CD4-positive, CD25-positive, alpha-beta regulatory T cell (primary cell): ENCODE measurements around the gene GATA3. TPM values are rescaled to one million over a fixed set of nuclear protein-coding genes. Genes with fewer than 3 reads are reported as not detected.

Source experiments
- ATAC-seq, 2 donors: fragments of 150-1000 bp; cut with Tn5 transposase; one replicate each; pipeline ENCODE4 v1.10.0; 2021; ENCODE audit warnings: low read depth in 2 of 2, moderate number of reproducible peaks in 2 of 2, moderate library complexity in 1 of 2
- DNase-seq, 3 donors: peaks; one replicate each; pipeline versions ENCODE4 v3.0.0 to v3.0.0-alpha.2; 2012 to 2022; ENCODE audit warnings: mixed read lengths in 1 of 3
- H3K27ac ChIP-seq: one replicate; pipeline ENCODE4 v1.7.0; 2013; ENCODE audit warnings: mild to moderate bottlenecking, low read length; ENCODE audit not compliant: insufficient read depth, poor library complexity, severe bottlenecking
- H3K27me3 ChIP-seq: one replicate; pipeline ENCODE4 v1.7.0; 2013; ENCODE audit warnings: low read length; ENCODE audit not compliant: control insufficient read depth, insufficient read depth
- H3K36me3 ChIP-seq: one replicate; pipeline ENCODE4 v1.7.0; 2013; ENCODE audit warnings: mild to moderate bottlenecking, low read length, moderate library complexity; ENCODE audit not compliant: control insufficient read depth, insufficient read depth
- H3K4me1 ChIP-seq: 2 replicates; pipeline ENCODE4 v1.7.0; 2013; ENCODE audit warnings: mild to moderate bottlenecking, low read length; ENCODE audit not compliant: insufficient read depth, control insufficient read depth, poor library complexity, severe bottlenecking
- H3K4me3 ChIP-seq: one replicate; pipeline ENCODE4 v1.7.0; 2013; ENCODE audit warnings: low read depth, mild to moderate bottlenecking, low read length, moderate library complexity
- H3K9me3 ChIP-seq, 2 experiments: 1 replicate in 1 of 2; 2 replicates in 1 of 2; pipeline ENCODE4 v1.7.0; 2013; ENCODE audit warnings: low read length in 2 of 2, mild to moderate bottlenecking in 1 of 2, moderate library complexity in 1 of 2; ENCODE audit not compliant: control insufficient read depth in 2 of 2
- H3K27ac Mint-ChIP-seq, 3 donors: one replicate each; pipeline ENCODE4 v1.8.0; 2020 to 2022; ENCODE audit warnings: mild to moderate bottlenecking in 3 of 3, mixed read lengths in 3 of 3, moderate library complexity in 2 of 3
- H3K27me3 Mint-ChIP-seq: one replicate; pipeline ENCODE4 v1.8.0; 2022; ENCODE audit warnings: mild to moderate bottlenecking, mixed read lengths
- H3K36me3 Mint-ChIP-seq: one replicate; pipeline ENCODE4 v1.8.0; 2020; ENCODE audit warnings: mixed read lengths
- H3K4me1 Mint-ChIP-seq, 4 donors: one replicate each; pipeline ENCODE4 v1.8.0; 2020 to 2022; ENCODE audit warnings: mixed read lengths in 4 of 4, mild to moderate bottlenecking in 1 of 4
- H3K4me3 Mint-ChIP-seq, 4 donors: one replicate each; pipeline ENCODE4 v1.8.0; 2020 to 2022; ENCODE audit warnings: mild to moderate bottlenecking in 4 of 4, mixed read lengths in 4 of 4, moderate library complexity in 3 of 4
- H3K9me3 Mint-ChIP-seq, 7 donors: one replicate each; pipeline ENCODE4 v1.8.0; 2020 to 2022; ENCODE audit warnings: mixed read lengths in 7 of 7, mild to moderate bottlenecking in 3 of 7, moderate library complexity in 2 of 7
- polyA plus RNA-seq, 4 donors: library from polyadenylated mRNA; unstranded; fragments of 300-500 nt; fragmentation: Illumina TruSeq; gene quantifications; one replicate each; pipeline ENCODE4 v1.2.3, GENCODE V29; 2021
- total RNA-seq: library from RNA; stranded (reverse); gene quantifications from one replicate; pipeline ENCODE4 v1.2.3, GENCODE V29; 2022

The GATA3 gene
- total and polyA plus RNA-seq, 5 donors from 2014 or later = 32.9 to 182 (median 47.3) TPM

DNA sequence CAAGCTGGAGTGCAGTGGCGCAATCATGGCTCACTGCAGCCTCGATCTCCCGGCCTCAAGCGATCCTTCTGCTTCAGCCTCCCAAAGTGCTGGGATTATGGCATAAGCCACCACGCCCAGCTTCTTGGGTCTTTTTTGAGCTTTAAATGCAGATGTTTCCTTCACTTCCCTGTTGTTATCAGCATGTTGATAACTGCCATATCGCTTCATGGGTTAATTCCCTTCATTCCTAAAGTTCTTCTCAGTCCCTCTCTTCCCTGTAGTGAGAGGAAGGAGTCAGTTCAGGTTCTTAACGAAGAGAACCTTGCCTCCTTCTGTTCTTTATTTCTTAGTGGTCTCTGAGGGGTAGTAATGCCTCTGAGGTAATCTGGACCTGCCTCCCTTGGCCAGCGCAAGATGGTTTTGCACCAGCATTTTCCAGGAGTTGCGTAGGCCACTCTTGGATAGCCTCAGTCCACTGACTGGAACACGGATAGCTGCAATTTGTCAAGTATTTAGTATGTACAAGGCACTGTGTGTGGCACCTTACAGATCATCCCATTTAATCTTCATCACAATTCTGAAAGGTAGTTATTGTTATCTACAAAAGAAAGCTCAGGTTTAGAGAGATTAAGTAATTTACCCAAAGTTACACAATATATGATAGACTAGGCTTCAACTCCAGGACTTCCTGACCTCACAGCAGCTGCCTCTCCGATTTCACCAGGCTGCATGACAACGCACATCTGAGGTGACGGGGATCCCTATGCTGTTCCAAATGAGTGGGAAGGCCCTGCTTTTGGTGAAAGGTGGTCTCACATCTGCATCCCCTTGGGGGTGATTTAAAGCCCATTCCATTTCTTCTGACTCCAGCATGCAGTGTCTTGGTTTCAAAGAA lies 60.5 kb downstream of the GATA3 start:
- ATAC-seq (no peak), DNase-seq (no peak)
- no peaks in the 10 kb centered on the region for H3K36me3 ChIP-seq
- no peak overlapping the region for H3K4me3 Mint-ChIP-seq
- H3K4me1 ChIP-seq = no peaks in the 10 kb centered on the region
- no peaks in the 10 kb centered on the region for H3K9me3 ChIP-seq
- H3K4me1 Mint-ChIP-seq = no peaks in the 10 kb centered on the region
- H3K4me3 ChIP-seq = no peak overlapping the region
- H3K27me3 ChIP-seq = no peaks in the 10 kb centered on the region
- H3K9me3 Mint-ChIP-seq = no peaks in the 10 kb centered on the region
- no peaks in the 10 kb centered on the region for H3K27me3 Mint-ChIP-seq
- H3K27ac Mint-ChIP-seq = no peak overlapping the region
- no peaks in the 10 kb centered on the region for H3K36me3 Mint-ChIP-seq
- H3K27ac ChIP-seq = no peak overlapping the region

DNA sequence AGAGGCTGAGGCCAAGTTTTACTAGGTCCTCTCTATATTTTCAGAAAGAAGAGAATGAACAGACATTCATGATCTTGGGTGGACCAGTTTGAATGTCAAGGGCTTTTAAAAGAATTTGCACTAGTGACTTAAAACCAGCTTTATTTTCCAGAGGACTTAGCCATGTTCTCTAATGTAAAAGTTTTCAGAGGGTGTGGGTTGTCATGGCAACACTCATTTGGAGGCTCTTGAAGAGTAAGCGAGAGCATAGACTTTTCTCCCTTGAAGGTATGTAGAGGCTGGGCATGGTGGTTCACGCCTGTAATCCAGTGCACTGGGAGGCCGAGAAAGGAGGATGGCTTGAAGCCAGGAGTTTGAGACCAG lies 61.1 kb downstream of the GATA3 start:
- Mint-ChIP-seq H3K4me3 (no peak overlapping the region), H3K27ac (no peak overlapping the region), H3K9me3 (no peaks in the 10 kb centered on the region), H3K27me3 (no peaks in the 10 kb centered on the region), H3K36me3 (no peaks in the 10 kb centered on the region), H3K4me1 (no peaks in the 10 kb centered on the region)
- Histone ChIP-seq H3K9me3 (no peaks in the 10 kb centered on the region), H3K36me3 (no peaks in the 10 kb centered on the region), H3K27ac (no peak overlapping the region), H3K4me1 (no peaks in the 10 kb centered on the region), H3K4me3 (no peak overlapping the region), H3K27me3 (no peaks in the 10 kb centered on the region)
- DNase-seq (no peak), ATAC-seq (no peak)

DNA sequence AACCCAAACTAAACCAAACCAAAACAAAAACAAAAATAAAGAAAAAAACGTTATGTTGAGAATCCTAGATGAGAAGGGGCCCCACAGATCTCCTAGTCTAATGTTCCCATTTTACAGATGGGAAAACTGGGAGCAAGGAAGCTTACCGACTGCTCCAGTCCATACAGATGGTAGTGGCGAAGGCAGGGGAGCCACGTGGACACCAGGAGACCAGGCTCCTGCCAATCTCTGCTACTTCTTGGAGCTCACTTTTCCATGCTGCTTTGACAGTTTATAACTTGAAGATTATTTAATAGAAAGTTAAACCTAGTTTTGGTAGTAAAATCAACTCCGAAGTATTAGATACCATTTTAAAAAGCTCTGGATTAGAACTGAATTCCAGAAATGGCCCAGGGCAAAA lies 62.0 kb downstream of the GATA3 start:
- H3K4me3 ChIP-seq = no peak overlapping the region
- H3K27me3 ChIP-seq = no peaks in the 10 kb centered on the region
- DNase-seq (no peak), ATAC-seq (no peak)
- no peaks in the 10 kb centered on the region for H3K36me3 Mint-ChIP-seq
- no peak overlapping the region for H3K27ac Mint-ChIP-seq
- no peaks in the 10 kb centered on the region for H3K36me3 ChIP-seq
- no peak overlapping the region for H3K27ac ChIP-seq
- H3K4me1 ChIP-seq = no peaks in the 10 kb centered on the region
- no peaks in the 10 kb centered on the region for H3K9me3 ChIP-seq
- no peaks in the 10 kb centered on the region for H3K4me1 Mint-ChIP-seq
- no peaks in the 10 kb centered on the region for H3K27me3 Mint-ChIP-seq
- H3K4me3 Mint-ChIP-seq = no peak overlapping the region
- H3K9me3 Mint-ChIP-seq = no peaks in the 10 kb centered on the region

DNA sequence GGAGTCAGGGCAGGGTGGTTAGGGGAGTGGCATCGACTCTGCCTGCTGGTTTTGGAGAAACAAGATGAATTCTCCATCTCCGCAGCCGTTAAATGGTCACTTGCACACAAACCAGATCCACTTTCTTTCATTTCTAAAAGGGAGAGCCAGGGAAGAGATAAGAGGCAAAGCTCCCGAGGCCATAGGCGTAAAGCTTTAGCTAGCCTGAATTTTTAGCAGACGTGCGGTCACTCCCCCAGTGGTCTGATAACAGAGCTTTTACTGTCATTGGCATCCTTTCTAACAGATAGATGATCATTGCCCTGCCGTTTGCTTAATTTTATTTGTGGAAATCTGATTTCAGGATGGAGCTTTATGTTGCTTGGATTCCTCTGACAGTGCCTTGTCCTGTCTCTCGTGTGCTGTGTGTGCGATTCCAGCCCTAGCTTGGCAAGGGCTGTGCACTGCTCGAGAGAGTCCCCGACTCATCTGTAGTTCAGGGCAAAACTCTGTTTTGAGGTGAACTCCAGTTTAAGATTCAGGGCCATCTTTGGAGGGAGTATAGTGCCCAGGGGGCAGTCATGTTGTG lies 62.5 kb downstream of the GATA3 start:
- Histone ChIP-seq H3K27ac (no peak overlapping the region), H3K4me3 (no peak overlapping the region), H3K9me3 (no peaks in the 10 kb centered on the region), H3K4me1 (no peaks in the 10 kb centered on the region), H3K27me3 (no peaks in the 10 kb centered on the region), H3K36me3 (no peaks in the 10 kb centered on the region)
- Mint-ChIP-seq H3K9me3 (no peaks in the 10 kb centered on the region), H3K36me3 (no peaks in the 10 kb centered on the region), H3K4me1 (no peaks in the 10 kb centered on the region), H3K27ac (no peak overlapping the region), H3K27me3 (no peaks in the 10 kb centered on the region), H3K4me3 (no peak overlapping the region)
- no peak for ATAC-seq
- DNase-seq = no peak

DNA sequence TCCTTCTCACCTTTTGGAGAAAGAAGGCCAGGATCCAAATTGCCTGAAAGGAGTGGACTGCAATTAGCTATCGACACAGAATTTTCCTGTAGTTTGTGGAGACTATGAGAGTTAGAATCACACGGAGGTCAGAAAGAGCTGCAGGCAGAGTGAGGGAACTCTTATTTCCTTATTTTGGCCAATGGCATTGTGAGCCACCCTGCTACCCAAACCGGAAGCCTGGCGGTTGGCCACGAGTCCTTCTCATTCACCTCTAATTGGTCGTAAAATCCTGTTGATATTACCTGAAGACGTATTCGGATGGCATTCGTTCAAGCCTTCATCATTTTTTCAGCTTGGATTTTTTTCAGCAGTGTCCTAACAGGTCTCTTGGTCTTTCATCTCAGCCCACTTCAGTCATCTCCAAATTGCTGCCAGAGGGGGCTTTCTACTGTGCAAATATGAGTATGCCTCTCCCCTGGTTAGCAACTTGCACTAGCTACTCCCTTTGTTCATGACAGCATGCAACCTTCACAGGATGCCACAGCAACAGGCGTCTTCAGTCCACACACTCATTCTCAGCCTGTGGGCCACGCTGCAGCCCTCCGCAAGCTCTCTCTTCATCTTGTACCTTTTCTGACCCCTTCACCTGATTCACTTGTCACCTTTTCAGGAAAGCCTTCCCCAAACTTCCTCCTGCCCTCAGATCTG lies 66.9 kb downstream of the GATA3 start:
- no peaks in the 10 kb centered on the region for H3K36me3 ChIP-seq
- Mint-ChIP-seq H3K4me1 (peaks cover 0 to 5% (median 4%) of the 10 kb centered on the region in 4 donors), H3K27ac (no peak overlapping the region), H3K27me3 (no peaks in the 10 kb centered on the region), H3K36me3 (no peaks in the 10 kb centered on the region), H3K9me3 (no peaks in the 10 kb centered on the region), H3K4me3 (no peak overlapping the region)
- H3K9me3 ChIP-seq = no peaks in the 10 kb centered on the region
- no peaks in the 10 kb centered on the region for H3K27me3 ChIP-seq
- H3K4me3 ChIP-seq = no peak overlapping the region
- ATAC-seq (no peak), DNase-seq (no peak)
- no peak overlapping the region for H3K27ac ChIP-seq
- no peaks in the 10 kb centered on the region for H3K4me1 ChIP-seq

DNA sequence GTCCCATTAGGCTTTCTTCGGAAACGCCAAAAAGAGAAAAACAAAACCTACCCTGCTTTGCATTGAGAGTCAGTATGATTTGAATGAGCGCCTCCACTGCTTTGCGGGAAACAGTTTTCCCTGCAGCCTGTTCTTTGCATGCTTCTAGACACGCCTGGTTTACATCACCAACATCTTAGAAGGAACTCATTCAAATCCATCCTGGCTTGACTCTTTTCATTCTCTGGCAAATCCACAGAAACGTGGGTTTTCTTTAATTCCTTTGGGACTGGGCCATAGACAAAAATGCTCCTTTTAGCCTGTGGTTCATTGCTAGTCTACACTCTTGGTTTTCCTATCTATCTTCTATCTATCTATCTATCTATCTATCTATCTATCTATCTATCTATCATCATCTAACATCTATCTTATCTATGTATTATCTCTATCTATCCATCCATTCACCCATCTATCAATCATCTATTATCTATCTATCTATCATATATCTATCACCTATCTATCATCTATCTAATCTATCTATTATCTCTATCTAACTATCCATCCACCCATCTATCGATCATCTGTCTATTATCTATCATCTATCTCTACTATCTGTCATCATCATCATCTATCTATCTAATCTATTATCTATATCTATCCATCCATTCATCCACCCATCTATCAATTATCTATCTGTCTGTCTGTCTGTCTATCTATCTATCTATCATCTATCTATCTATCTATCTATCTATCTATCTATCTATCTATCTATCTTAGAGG lies 68.3 kb downstream of the GATA3 start:
- Mint-ChIP-seq H3K4me1 (peaks cover 3 to 5% (median 4%) of the 10 kb centered on the region in 4 donors), H3K27ac (no peak overlapping the region), H3K9me3 (no peaks in the 10 kb centered on the region), H3K4me3 (no peak overlapping the region), H3K36me3 (no peaks in the 10 kb centered on the region), H3K27me3 (no peaks in the 10 kb centered on the region)
- H3K27me3 ChIP-seq = no peaks in the 10 kb centered on the region
- ATAC-seq (no peak), DNase-seq (no peak)
- H3K4me3 ChIP-seq = no peak overlapping the region
- no peaks in the 10 kb centered on the region for H3K4me1 ChIP-seq
- H3K9me3 ChIP-seq = no peaks in the 10 kb centered on the region
- H3K27ac ChIP-seq = no peak overlapping the region
- H3K36me3 ChIP-seq = no peaks in the 10 kb centered on the region

DNA sequence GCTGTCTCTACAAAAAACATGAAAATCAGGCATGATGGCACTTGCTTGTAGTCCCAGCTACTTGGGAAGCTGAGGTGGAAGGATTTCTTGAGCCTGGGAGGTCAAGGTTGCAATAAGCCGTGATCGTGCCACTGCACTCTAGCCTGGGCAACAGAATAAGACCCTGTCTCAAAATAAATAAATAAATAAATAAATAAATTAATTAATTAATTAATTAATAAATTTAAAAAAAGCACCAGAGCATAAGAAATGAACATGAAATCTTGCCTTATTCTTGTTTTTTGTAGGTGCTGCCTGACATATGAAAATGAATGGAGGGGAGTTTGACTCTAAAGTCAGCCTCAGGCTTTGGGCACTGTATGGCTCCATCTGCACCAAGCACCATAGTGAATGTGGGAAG lies 69.9 kb downstream of the GATA3 start:
- H3K9me3 ChIP-seq = no peaks in the 10 kb centered on the region
- H3K36me3 Mint-ChIP-seq = no peaks in the 10 kb centered on the region
- H3K27me3 Mint-ChIP-seq = peaks cover 4% of the 10 kb centered on the region
- no peak overlapping the region for H3K27ac ChIP-seq
- peaks cover 0 to 2% (median 0%) of the 10 kb centered on the region in 7 donors for H3K9me3 Mint-ChIP-seq
- no peak overlapping the region for H3K27ac Mint-ChIP-seq
- no peaks in the 10 kb centered on the region for H3K36me3 ChIP-seq
- DNase-seq = no peak
- no peaks in the 10 kb centered on the region for H3K27me3 ChIP-seq
- H3K4me3 ChIP-seq = no peak overlapping the region
- ATAC-seq = no peak
- H3K4me1 ChIP-seq = no peaks in the 10 kb centered on the region
- peaks cover 3 to 5% (median 4%) of the 10 kb centered on the region in 4 donors for H3K4me1 Mint-ChIP-seq
- no peak overlapping the region for H3K4me3 Mint-ChIP-seq
